Astrocyte of the cerebellum (primary cell): Measurements from ENCODE around the gene NPB.

Source experiments
- DNase-seq: peaks from one replicate; pipeline ENCODE4 v3.0.0-alpha.2; 2011; ENCODE audit warnings: low read depth
- H3K4me3 ChIP-seq: 2 replicates; pipeline ENCODE4 v1.5.1; 2011; ENCODE audit warnings: mild to moderate bottlenecking, low read depth, low read length, moderate library complexity
- CTCF ChIP-seq: IDR thresholded peaks from 2 replicates; pipeline ENCODE4 v1.5.1; 2012; ENCODE audit warnings: low read length, low read depth, moderate library complexity, mild to moderate bottlenecking; ENCODE audit errors: missing control alignments
- in situ Hi-C: cut with HindIII; loops from 2 replicates; pipeline ENCODE4 v1.10.0; 2017; ENCODE audit warnings: low sequenced_read_pairs

Gene NPB

GRCh38 chr17:81918832-81919545, 17.0 kb downstream of the NPB start:
- no peak for DNase-seq
- TF ChIP-seq CTCF, result no peak
- H3K4me3 ChIP-seq, result no peak overlapping the region

GRCh38 chr17:81920612-81921536, 18.8 kb downstream of the NPB start:
- no peak for DNase-seq

More at GRCh38 chr17:81918832-81919545, 17.0 kb downstream of the NPB start:
- in situ Hi-C loops, result no loop called here

GRCh38 chr17:81921537-81921862, 19.5 kb downstream of the NPB start:
- no peak for TF ChIP-seq CTCF
- H3K4me3 ChIP-seq, result no peak overlapping the region
- in situ Hi-C loops, result no loop called here
- no peak for DNase-seq

More at GRCh38 chr17:81920612-81921536, 18.8 kb downstream of the NPB start:
- in situ Hi-C loops, result no loop called here
- no peak overlapping the region for H3K4me3 ChIP-seq
- no peak for TF ChIP-seq CTCF

GRCh38 chr17:81921996-81922565, 20.0 kb downstream of the NPB start:
- no peak for TF ChIP-seq CTCF
- DNase-seq, result no peak
- in situ Hi-C loops, result no loop called here
- no peak overlapping the region for H3K4me3 ChIP-seq

GRCh38 chr17:81922566-81923301, 20.7 kb downstream of the NPB start:
- no peak for TF ChIP-seq CTCF
- peak overlapping the region; percentile 26 for H3K4me3 ChIP-seq
- no peak for DNase-seq

More at GRCh38 chr17:81922566-81923301, 20.7 kb downstream of the NPB start:
- in situ Hi-C loops, result no loop called here
